Activated CD8-positive, alpha-beta T cell treated with anti-CD3 and anti-CD28 coated beads for 36 hours (primary cell): Measurements from ENCODE around the gene PTPN14. TPM values are rescaled to one million over a fixed set of nuclear protein-coding genes. Genes with fewer than 3 reads are reported as not detected.

Source experiments
- ATAC-seq: fragments of 200-7000 bp; cut with Tn5 transposase; one replicate; pipeline ENCODE4 v1.10.0; 2021; ENCODE audit warnings: mild to moderate bottlenecking, moderate library complexity
- CTCF ChIA-PET: fragments of 350-600 bp; sonication (Branson Sonifier 250); formaldehyde crosslinking; loops from one replicate; lab custom pipeline; 2021; ENCODE audit warnings: antibody characterized with exemption; lab: Charles Lee
- POLR2A ChIA-PET: fragments of 350-600 bp; sonication (Branson Sonifier 250); formaldehyde crosslinking; loops from one replicate; lab custom pipeline; 2021; ENCODE audit warnings: antibody characterized with exemption; lab: Charles Lee
- DNase-seq: peaks from one replicate; pipeline ENCODE4 v3.0.0-alpha.2; 2020
- H3K27ac Mint-ChIP-seq: one replicate; pipeline ENCODE4 v1.8.0; 2021; ENCODE audit warnings: mild to moderate bottlenecking, mixed read lengths
- H3K27me3 Mint-ChIP-seq: one replicate; pipeline ENCODE4 v1.8.0; 2021; ENCODE audit warnings: mixed read lengths
- H3K36me3 Mint-ChIP-seq: one replicate; pipeline ENCODE4 v1.8.0; 2021; ENCODE audit warnings: low read depth, mixed read lengths
- H3K4me1 Mint-ChIP-seq: one replicate; pipeline ENCODE4 v1.8.0; 2021; ENCODE audit warnings: low read depth, mixed read lengths
- H3K4me3 Mint-ChIP-seq: one replicate; pipeline ENCODE4 v1.8.0; 2021; ENCODE audit warnings: mild to moderate bottlenecking, moderate library complexity, mixed read lengths
- H3K9me3 Mint-ChIP-seq: one replicate; pipeline ENCODE4 v1.8.0; 2021; ENCODE audit warnings: mixed read lengths
- intact Hi-C: fragments of 100-400 bp; cut with micrococcal nuclease; formaldehyde crosslinking; loops from one replicate; pipeline ENCODE4 v1.10.0; 2022
- total RNA-seq, 2 experiments: library from RNA; stranded (reverse); gene quantifications; one replicate each; pipeline ENCODE4 v1.2.3, GENCODE V29; 2021
- TF ChIP-seq, protein P1 (sequence below): fragments of 200-600 bp; IDR thresholded peaks from one replicate; pipeline ENCODE4 v1.8.0; 2022; ENCODE audit warnings: antibody characterized with exemption, mild to moderate bottlenecking

PTPN14 gene
- total RNA-seq, 2 experiments from 2014 or later, result 0.27 to 0.34 TPM

GRCh38 chr1:214362188-214362882 lies 189.1 kb downstream of the PTPN14 start:
- no peak for DNase-seq
- H3K4me1 Mint-ChIP-seq, result no peaks in the 10 kb centered on the region
- no peaks in the 10 kb centered on the region for H3K36me3 Mint-ChIP-seq
- no peak for ATAC-seq
- ChIA-PET POLR2A (no interaction called here), CTCF (no interaction called here)
- TF ChIP-seq, protein P1, sequence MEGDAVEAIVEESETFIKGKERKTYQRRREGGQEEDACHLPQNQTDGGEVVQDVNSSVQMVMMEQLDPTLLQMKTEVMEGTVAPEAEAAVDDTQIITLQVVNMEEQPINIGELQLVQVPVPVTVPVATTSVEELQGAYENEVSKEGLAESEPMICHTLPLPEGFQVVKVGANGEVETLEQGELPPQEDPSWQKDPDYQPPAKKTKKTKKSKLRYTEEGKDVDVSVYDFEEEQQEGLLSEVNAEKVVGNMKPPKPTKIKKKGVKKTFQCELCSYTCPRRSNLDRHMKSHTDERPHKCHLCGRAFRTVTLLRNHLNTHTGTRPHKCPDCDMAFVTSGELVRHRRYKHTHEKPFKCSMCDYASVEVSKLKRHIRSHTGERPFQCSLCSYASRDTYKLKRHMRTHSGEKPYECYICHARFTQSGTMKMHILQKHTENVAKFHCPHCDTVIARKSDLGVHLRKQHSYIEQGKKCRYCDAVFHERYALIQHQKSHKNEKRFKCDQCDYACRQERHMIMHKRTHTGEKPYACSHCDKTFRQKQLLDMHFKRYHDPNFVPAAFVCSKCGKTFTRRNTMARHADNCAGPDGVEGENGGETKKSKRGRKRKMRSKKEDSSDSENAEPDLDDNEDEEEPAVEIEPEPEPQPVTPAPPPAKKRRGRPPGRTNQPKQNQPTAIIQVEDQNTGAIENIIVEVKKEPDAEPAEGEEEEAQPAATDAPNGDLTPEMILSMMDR, result no peak
- H3K9me3 Mint-ChIP-seq, result no peaks in the 10 kb centered on the region
- no peak overlapping the region for H3K4me3 Mint-ChIP-seq
- H3K27ac Mint-ChIP-seq, result no peak overlapping the region
- H3K27me3 Mint-ChIP-seq, result peaks cover 34% of the 10 kb centered on the region
- intact Hi-C loops, result no loop called here

DNA sequence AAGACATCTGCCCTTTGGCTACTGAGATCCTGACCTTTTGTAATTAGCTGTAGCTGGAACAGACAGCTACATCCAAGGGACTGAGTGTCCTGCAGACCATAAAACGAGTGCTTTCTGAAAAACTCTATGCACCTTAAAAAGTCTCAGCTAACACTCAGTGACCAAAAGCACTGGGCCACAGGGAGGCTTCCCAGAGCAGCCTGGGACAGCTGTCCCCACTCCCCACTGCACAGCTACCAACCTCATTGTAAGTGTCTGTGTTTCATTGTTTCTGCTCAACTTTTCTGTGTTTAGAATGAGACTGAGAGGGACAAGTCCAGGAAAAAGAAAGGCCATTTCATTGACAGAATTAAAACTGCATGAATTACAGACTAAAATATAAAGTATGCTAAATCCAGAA lies 189.8 kb downstream of the PTPN14 start:
- Mint-ChIP-seq H3K4me1 (no peaks in the 10 kb centered on the region), H3K9me3 (no peaks in the 10 kb centered on the region), H3K36me3 (no peaks in the 10 kb centered on the region), H3K27ac (no peak overlapping the region), H3K4me3 (no peak overlapping the region), H3K27me3 (peaks cover 31% of the 10 kb centered on the region)
- TF ChIP-seq, protein P1, result no peak
- ChIA-PET CTCF (no interaction called here), POLR2A (no interaction called here)
- intact Hi-C loops, result no loop called here
- no peak for DNase-seq
- ATAC-seq, result no peak

DNA sequence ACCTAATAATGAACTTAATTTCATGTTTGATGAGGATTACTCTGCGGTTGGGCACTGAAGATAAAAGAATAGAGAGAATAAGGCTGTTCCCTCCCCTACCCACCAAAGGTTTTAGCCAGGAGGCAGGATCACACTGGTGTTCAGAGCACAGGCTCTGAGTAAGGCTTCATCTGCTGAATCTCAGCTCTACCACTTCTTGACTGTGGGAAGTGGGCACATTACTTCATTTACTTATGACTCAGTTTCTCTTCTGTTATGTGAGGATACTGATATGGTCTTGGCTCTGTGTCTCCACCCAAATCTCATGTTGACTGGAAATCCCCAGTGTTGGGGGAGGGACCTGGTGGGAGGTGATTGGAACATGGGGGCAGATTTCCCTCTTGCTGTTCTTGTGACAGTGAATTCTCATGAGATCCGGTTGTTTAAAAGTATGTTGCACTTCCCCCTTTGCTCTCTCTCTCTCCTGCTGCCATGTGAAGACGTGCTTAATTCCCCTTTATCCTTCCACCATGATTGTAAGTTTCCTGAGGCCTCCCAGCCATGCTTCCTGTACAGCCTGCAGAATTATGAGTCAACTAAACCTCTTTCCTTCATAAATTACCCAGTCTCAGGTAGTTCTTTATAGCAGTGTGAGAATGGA lies 190.8 kb downstream of the PTPN14 start:
- Mint-ChIP-seq H3K4me3 (no peak overlapping the region), H3K27ac (no peak overlapping the region), H3K4me1 (no peaks in the 10 kb centered on the region), H3K36me3 (no peaks in the 10 kb centered on the region), H3K27me3 (peaks cover 29% of the 10 kb centered on the region), H3K9me3 (no peaks in the 10 kb centered on the region)
- CTCF ChIA-PET, result no interaction called here
- ATAC-seq (no peak), DNase-seq (no peak)
- TF ChIP-seq, protein P1, result no peak
- intact Hi-C loops, result no loop called here
- POLR2A ChIA-PET, result no interaction called here

DNA sequence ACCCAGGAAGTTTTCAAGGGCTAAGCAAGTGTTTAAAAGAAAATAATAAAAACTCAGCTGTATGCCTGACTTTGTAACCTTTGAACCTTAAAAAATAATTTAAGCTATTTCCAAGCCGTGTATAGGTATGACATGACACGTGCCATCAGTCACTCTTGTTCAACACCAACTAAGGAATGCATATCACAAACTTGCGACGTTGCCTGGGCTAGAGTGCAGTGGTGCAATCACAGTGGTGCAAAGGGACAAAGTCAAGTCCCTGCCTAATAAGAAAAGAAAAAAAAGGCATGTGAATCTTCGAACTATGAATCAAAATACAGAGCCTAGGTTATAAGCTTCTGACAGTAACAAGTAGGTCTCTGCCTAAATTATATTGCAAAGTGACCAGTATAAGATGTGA lies 191.3 kb downstream of the PTPN14 start:
- Mint-ChIP-seq H3K9me3 (no peaks in the 10 kb centered on the region), H3K27ac (no peak overlapping the region), H3K4me3 (no peak overlapping the region), H3K36me3 (no peaks in the 10 kb centered on the region), H3K4me1 (no peaks in the 10 kb centered on the region), H3K27me3 (peaks cover 29% of the 10 kb centered on the region)
- TF ChIP-seq, protein P1, result no peak
- intact Hi-C loops, result no loop called here
- ATAC-seq, result no peak
- ChIA-PET CTCF (no interaction called here), POLR2A (no interaction called here)
- DNase-seq, result no peak

GRCh38 chr1:214354440-214355148 lies 196.8 kb downstream of the PTPN14 start:
- H3K4me1 Mint-ChIP-seq, result no peaks in the 10 kb centered on the region
- POLR2A ChIA-PET, result no interaction called here
- no peak for DNase-seq
- intact Hi-C loops, result no loop called here
- H3K27me3 Mint-ChIP-seq, result peaks cover 2% of the 10 kb centered on the region
- no peak for ATAC-seq
- no peak overlapping the region for H3K27ac Mint-ChIP-seq
- CTCF ChIA-PET, result interaction anchor here (0.6 to 3.4 kb wide), 5 partner anchors 23 to 722 kb away, joined by 3 to 15 read pairs (median 5); no protein-coding TSS in a partner anchor
- peaks cover 1% of the 10 kb centered on the region for H3K36me3 Mint-ChIP-seq
- TF ChIP-seq, protein P1, result no peak
- H3K9me3 Mint-ChIP-seq, result no peaks in the 10 kb centered on the region
- no peak overlapping the region for H3K4me3 Mint-ChIP-seq
